Liver (tissue), 9 donors: ENCODE measurements around the gene FAM83B. TPM values are rescaled to one million over a fixed set of nuclear protein-coding genes. Genes with fewer than 3 reads are reported as not detected.

Experiments used
- DNase-seq: peaks from one replicate; pipeline ENCODE4 v3.0.0-alpha.2; 2017; ENCODE audit warnings: low spot score
- H3K27ac ChIP-seq, 2 donors: one replicate each; pipeline ENCODE4 v1.7.0; 2013; ENCODE audit warnings: inconsistent platforms in 2 of 2, low read length in 2 of 2, control low read depth in 1 of 2, low read depth in 1 of 2, mild to moderate bottlenecking in 1 of 2
- H3K27me3 ChIP-seq, 4 donors: one replicate each; pipeline versions ENCODE4 v1.6.1 to v1.7.0; 2013; ENCODE audit warnings: low read length in 3 of 4, inconsistent platforms in 1 of 4, mild to moderate bottlenecking in 1 of 4, moderate library complexity in 1 of 4; ENCODE audit not compliant: control insufficient read depth in 4 of 4, insufficient read depth in 4 of 4
- H3K36me3 ChIP-seq, 4 donors: one replicate each; pipeline versions ENCODE4 v1.6.1 to v1.7.0; 2013; ENCODE audit warnings: low read length in 3 of 4, mild to moderate bottlenecking in 3 of 4, low read depth in 1 of 4, moderate library complexity in 1 of 4; ENCODE audit not compliant: control insufficient read depth in 4 of 4, insufficient read depth in 3 of 4
- H3K4me1 ChIP-seq, 4 donors: one replicate each; pipeline versions ENCODE4 v1.6.1 to v1.7.0; 2013; ENCODE audit warnings: low read length in 3 of 4, mild to moderate bottlenecking in 3 of 4, moderate library complexity in 1 of 4; ENCODE audit not compliant: control insufficient read depth in 4 of 4, insufficient read depth in 4 of 4
- H3K4me3 ChIP-seq, 3 donors: one replicate each; pipeline versions ENCODE4 v1.6.1 to v1.7.0; 2013; ENCODE audit warnings: low read length in 3 of 3, control low read depth in 1 of 3, low read depth in 1 of 3, mild to moderate bottlenecking in 1 of 3
- H3K9ac ChIP-seq, 2 donors: one replicate each; pipeline ENCODE4 v1.7.0; 2013; ENCODE audit warnings: low read length in 2 of 2, mild to moderate bottlenecking in 2 of 2, moderate library complexity in 2 of 2, control low read depth in 1 of 2, low read depth in 1 of 2
- H3K9me3 ChIP-seq, 4 donors: one replicate each; pipeline versions ENCODE4 v1.6.1 to v1.7.0; 2013; ENCODE audit warnings: low read length in 3 of 4; ENCODE audit not compliant: control insufficient read depth in 4 of 4
- ATF3 ChIP-seq: IDR thresholded peaks from 2 replicates; pipeline ENCODE4 v1.6.1; 2016; ENCODE audit warnings: antibody characterized with exemption
- CTCF ChIP-seq: fragments of 150-350 bp; IDR thresholded peaks from 2 replicates; pipeline ENCODE4 v1.5.1; 2017; ENCODE audit warnings: improper control_type of control experiment, low read depth, low read length; ENCODE audit not compliant: missing input control
- EGR1 ChIP-seq, 2 donors: IDR thresholded peaks; 2 replicates each; pipeline ENCODE4 v1.6.1; 2016 to 2018; ENCODE audit warnings: antibody characterized with exemption in 2 of 2, low read depth in 2 of 2
- FOXA2 ChIP-seq: IDR thresholded peaks from 2 replicates; pipeline ENCODE4 v1.6.1; 2016; ENCODE audit warnings: antibody characterized with exemption
- GABPA ChIP-seq, 2 donors: IDR thresholded peaks in 1 of 2; conservative IDR thresholded peaks in 1 of 2; 2 replicates each; pipeline ENCODE4 v1.6.1; 2016; ENCODE audit warnings: antibody characterized with exemption in 2 of 2, mild to moderate bottlenecking in 1 of 2, moderate library complexity in 1 of 2
- HNF4A ChIP-seq, 2 donors: conservative IDR thresholded peaks; 2 replicates each; pipeline ENCODE4 v1.6.1; 2016; ENCODE audit warnings: antibody characterized with exemption in 2 of 2, mild to moderate bottlenecking in 2 of 2
- HNF4G ChIP-seq: IDR thresholded peaks from 2 replicates; pipeline ENCODE4 v1.6.1; 2016; ENCODE audit warnings: antibody characterized with exemption
- JUND ChIP-seq, 2 donors: IDR thresholded peaks; 2 replicates each; pipeline ENCODE4 v1.6.1; 2016; ENCODE audit warnings: antibody characterized with exemption in 2 of 2
- NR2F2 ChIP-seq: IDR thresholded peaks from 2 replicates; pipeline ENCODE4 v1.6.1; 2016; ENCODE audit warnings: antibody characterized with exemption
- RAD21 ChIP-seq, 2 donors: IDR thresholded peaks; 2 replicates each; pipeline ENCODE4 v1.6.1; 2016; ENCODE audit warnings: antibody characterized with exemption in 2 of 2, mild to moderate bottlenecking in 2 of 2
- RXRA ChIP-seq, 2 donors: IDR thresholded peaks; 2 replicates each; pipeline ENCODE4 v1.6.1; 2017 to 2018; ENCODE audit warnings: antibody characterized with exemption in 2 of 2, mild to moderate bottlenecking in 1 of 2
- SP1 ChIP-seq: IDR thresholded peaks from 2 replicates; pipeline ENCODE4 v1.6.1; 2018; ENCODE audit warnings: antibody characterized with exemption, mild to moderate bottlenecking
- TAF1 ChIP-seq: conservative IDR thresholded peaks from 2 replicates; pipeline ENCODE4 v1.6.1; 2016; ENCODE audit warnings: antibody characterized with exemption, mild to moderate bottlenecking
- YY1 ChIP-seq: IDR thresholded peaks from 2 replicates; pipeline ENCODE4 v1.6.1; 2016; ENCODE audit warnings: antibody characterized with exemption, mild to moderate bottlenecking
- ZBTB33 ChIP-seq: IDR thresholded peaks from 2 replicates; pipeline ENCODE4 v1.6.1; 2016; ENCODE audit warnings: antibody characterized with exemption
- WGBS: extraction: QIAGEN DNeasy Blood & Tissue Kit; methylation state at CpG from one replicate; pipeline ENCODE4 v1.1.7; 2013; 5-methylcytosine and 5-hydroxymethylcytosine counted together
- polyA plus RNA-seq, 2 donors: library from polyadenylated mRNA; stranded (reverse) in 1 of 2; unstranded in 1 of 2; fragments of 200-250 nt in 1 of 2; fragments of >200 nt in 1 of 2; fragmentation: Nextera tagmentation in 1 of 2; extraction: Ambion mirVana in 1 of 2; gene quantifications; one replicate each; pipeline versions ENCODE4 v1.2.1 to v1.2.3, GENCODE V29; 2013 to 2015
- total RNA-seq, 2 donors: library from RNA; depleted of rRNA; stranded (reverse); fragments of >200 nt; gene quantifications; one replicate each; pipeline ENCODE4 v1.2.3, GENCODE V29; 2014
- TF ChIP-seq, protein P1 (sequence below): IDR thresholded peaks from 2 replicates; pipeline ENCODE4 v1.6.1; 2016; ENCODE audit warnings: antibody characterized with exemption, mild to moderate bottlenecking
- TF ChIP-seq, protein P2 (sequence below): IDR thresholded peaks from 2 replicates; pipeline ENCODE4 v1.6.1; 2016; ENCODE audit warnings: antibody characterized with exemption
- donor health status: healthy.
- donor health status: healthy.
- donor health status: healthy.
- donor health status: healthy.
- donor health status: healthy.

Gene FAM83B
- total and polyA plus RNA-seq, 4 donors: 0.07 to 0.50 (median 0.16) TPM

DNA sequence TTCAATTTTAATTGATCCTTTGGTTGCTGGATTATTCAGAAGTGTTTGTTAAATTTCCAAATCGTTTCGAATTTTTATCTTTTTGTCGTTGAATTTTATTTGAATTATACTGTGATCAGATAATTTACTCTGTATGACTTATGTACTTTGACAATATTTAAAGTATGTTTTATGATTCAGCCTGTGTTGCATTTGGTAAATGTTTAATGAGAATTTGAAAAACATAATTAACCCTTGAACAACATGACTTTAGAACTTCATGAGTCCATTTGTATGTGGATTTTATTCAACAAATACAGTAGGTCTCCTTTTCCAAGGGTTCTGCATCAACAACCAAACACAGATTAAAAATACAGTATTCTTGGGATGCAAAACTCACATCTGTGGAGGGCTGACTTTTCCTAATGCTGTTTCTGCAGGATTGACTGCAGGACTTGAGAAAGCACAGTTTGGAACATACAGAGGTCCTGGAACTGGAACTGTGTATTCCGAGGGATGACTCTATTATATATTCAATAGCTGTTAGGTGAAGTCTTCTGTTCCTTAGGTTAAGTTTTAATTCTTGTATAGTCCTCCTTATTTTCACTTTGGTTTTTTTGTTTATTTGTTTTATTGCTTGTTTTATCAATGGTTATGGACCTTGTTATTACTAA, 40.5 kb downstream of the FAM83B start:
- Histone ChIP-seq H3K9me3 (no peaks in the 10 kb centered on the region), H3K27me3 (no peaks in the 10 kb centered on the region), H3K27ac (no peak overlapping the region), H3K36me3 (no peaks in the 10 kb centered on the region), H3K4me3 (no peak overlapping the region), H3K4me1 (no peaks in the 10 kb centered on the region), H3K9ac (no peak overlapping the region)
- 75% methylated on average over 4 of the region's 4 CpGs for WGBS
- DNase-seq: no peak
- TF ChIP-seq NR2F2 (no peak), CTCF (no peak), YY1 (no peak), GABPA (IDR thresholded peaks at IDR 0.05 in 1 of 2, conservative IDR thresholded peaks at IDR 0.05 in 1 of 2) (no peak), RXRA (IDR thresholded peaks at IDR 0.05) (no peak), HNF4G (no peak), JUND (IDR thresholded peaks at IDR 0.05) (no peak)
- TF ChIP-seq, protein P1, sequence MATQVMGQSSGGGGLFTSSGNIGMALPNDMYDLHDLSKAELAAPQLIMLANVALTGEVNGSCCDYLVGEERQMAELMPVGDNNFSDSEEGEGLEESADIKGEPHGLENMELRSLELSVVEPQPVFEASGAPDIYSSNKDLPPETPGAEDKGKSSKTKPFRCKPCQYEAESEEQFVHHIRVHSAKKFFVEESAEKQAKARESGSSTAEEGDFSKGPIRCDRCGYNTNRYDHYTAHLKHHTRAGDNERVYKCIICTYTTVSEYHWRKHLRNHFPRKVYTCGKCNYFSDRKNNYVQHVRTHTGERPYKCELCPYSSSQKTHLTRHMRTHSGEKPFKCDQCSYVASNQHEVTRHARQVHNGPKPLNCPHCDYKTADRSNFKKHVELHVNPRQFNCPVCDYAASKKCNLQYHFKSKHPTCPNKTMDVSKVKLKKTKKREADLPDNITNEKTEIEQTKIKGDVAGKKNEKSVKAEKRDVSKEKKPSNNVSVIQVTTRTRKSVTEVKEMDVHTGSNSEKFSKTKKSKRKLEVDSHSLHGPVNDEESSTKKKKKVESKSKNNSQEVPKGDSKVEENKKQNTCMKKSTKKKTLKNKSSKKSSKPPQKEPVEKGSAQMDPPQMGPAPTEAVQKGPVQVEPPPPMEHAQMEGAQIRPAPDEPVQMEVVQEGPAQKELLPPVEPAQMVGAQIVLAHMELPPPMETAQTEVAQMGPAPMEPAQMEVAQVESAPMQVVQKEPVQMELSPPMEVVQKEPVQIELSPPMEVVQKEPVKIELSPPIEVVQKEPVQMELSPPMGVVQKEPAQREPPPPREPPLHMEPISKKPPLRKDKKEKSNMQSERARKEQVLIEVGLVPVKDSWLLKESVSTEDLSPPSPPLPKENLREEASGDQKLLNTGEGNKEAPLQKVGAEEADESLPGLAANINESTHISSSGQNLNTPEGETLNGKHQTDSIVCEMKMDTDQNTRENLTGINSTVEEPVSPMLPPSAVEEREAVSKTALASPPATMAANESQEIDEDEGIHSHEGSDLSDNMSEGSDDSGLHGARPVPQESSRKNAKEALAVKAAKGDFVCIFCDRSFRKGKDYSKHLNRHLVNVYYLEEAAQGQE: no peak
- TF ChIP-seq, protein P2, sequence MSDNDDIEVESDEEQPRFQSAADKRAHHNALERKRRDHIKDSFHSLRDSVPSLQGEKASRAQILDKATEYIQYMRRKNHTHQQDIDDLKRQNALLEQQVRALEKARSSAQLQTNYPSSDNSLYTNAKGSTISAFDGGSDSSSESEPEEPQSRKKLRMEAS: no peak

DNA sequence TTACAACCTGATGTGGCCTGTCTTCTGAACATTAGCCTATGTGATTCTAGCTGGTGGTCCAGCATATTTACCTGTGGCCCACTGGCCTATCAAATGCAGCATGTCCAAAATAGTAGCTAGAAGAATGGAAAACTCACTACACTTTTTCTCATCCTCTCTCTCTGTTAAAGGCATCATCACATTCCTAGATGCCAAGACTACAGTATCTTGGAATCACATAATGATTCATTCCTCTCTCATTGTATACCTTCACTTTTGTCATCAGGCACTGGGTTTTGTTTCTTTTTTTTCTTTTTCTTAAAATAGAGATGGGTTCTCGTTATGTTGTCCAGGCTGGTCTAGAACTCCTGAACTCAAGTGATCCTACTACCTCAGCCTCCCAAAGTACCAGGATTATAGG, 45.0 kb downstream of the FAM83B start:
- WGBS: 68% methylated on average over 1 of the region's 1 CpG

More for the DNA sequence above, 45.0 kb downstream of the FAM83B start:
- TF ChIP-seq RAD21 (IDR thresholded peaks at IDR 0.05): no peak
- TF ChIP-seq CTCF: no peak
- TF ChIP-seq EGR1 (IDR thresholded peaks at IDR 0.05; ENCODE audit: low read depth in 2 of 2): no peak
- TF ChIP-seq ZBTB33: no peak
- no peak for TF ChIP-seq TAF1
- TF ChIP-seq, protein P2: no peak
- TF ChIP-seq HNF4A (conservative IDR thresholded peaks at IDR 0.05): no peak
- no peak for TF ChIP-seq FOXA2
- no peak for TF ChIP-seq ATF3
- no peak for TF ChIP-seq SP1
- no peak for TF ChIP-seq NR2F2
- no peak for TF ChIP-seq RXRA (IDR thresholded peaks at IDR 0.05)
- no peak for TF ChIP-seq JUND (IDR thresholded peaks at IDR 0.05)
- TF ChIP-seq HNF4G: no peak
- TF ChIP-seq GABPA (IDR thresholded peaks at IDR 0.05 in 1 of 2, conservative IDR thresholded peaks at IDR 0.05 in 1 of 2): no peak
- Histone ChIP-seq H3K27ac (no peak overlapping the region), H3K9ac (no peak overlapping the region), H3K27me3 (no peaks in the 10 kb centered on the region), H3K4me3 (no peak overlapping the region), H3K36me3 (no peaks in the 10 kb centered on the region), H3K9me3 (no peaks in the 10 kb centered on the region), H3K4me1 (no peaks in the 10 kb centered on the region)
- DNase-seq: no peak
